WERI-Rb-1 (cell line): ENCODE results near the gene SLC25A18.
"Not testable (repeated sequence)": the region's sequence is repeated elsewhere in the genome, so short reads cannot be mapped to it uniquely, and the experiment has no call there.

Experiments
- DNase-seq: peaks from one replicate; pipeline ENCODE4 v3.0.0-alpha.2; 2020
- H3K27ac ChIP-seq: fragments of 250-450 bp; sonication (Bioruptor Pico); 2 replicates; pipeline ENCODE4 v1.5.1; 2020; ENCODE audit warnings: mild to moderate bottlenecking, moderate library complexity
- H3K27me3 ChIP-seq: fragments of 250-450 bp; sonication (Bioruptor Pico); 2 replicates; pipeline ENCODE4 v1.5.1; 2021; ENCODE audit warnings: mild to moderate bottlenecking, low read depth, moderate library complexity; ENCODE audit not compliant: insufficient read depth, severe bottlenecking
- H3K36me3 ChIP-seq: fragments of 250-450 bp; sonication (Bioruptor Pico); 2 replicates; pipeline ENCODE4 v1.5.1; 2020; ENCODE audit warnings: mild to moderate bottlenecking, moderate library complexity
- H3K4me3 ChIP-seq: 2 replicates; pipeline ENCODE4 v1.5.1; 2011; ENCODE audit warnings: low read depth, mild to moderate bottlenecking, control low read depth, low read length
- H3K9me3 ChIP-seq: fragments of 250-450 bp; sonication (Bioruptor Pico); 2 replicates; pipeline ENCODE4 v1.5.1; 2021; ENCODE audit warnings: mild to moderate bottlenecking, moderate library complexity; ENCODE audit not compliant: severe bottlenecking
- TF ChIP-seq, protein P1 (sequence below): IDR thresholded peaks from 2 replicates; pipeline ENCODE4 v1.5.1; 2011; ENCODE audit warnings: low read depth, mild to moderate bottlenecking, control low read depth, inconsistent platforms, low read length

SLC25A18 gene, protein sequence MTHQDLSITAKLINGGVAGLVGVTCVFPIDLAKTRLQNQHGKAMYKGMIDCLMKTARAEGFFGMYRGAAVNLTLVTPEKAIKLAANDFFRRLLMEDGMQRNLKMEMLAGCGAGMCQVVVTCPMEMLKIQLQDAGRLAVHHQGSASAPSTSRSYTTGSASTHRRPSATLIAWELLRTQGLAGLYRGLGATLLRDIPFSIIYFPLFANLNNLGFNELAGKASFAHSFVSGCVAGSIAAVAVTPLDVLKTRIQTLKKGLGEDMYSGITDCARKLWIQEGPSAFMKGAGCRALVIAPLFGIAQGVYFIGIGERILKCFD

DNA sequence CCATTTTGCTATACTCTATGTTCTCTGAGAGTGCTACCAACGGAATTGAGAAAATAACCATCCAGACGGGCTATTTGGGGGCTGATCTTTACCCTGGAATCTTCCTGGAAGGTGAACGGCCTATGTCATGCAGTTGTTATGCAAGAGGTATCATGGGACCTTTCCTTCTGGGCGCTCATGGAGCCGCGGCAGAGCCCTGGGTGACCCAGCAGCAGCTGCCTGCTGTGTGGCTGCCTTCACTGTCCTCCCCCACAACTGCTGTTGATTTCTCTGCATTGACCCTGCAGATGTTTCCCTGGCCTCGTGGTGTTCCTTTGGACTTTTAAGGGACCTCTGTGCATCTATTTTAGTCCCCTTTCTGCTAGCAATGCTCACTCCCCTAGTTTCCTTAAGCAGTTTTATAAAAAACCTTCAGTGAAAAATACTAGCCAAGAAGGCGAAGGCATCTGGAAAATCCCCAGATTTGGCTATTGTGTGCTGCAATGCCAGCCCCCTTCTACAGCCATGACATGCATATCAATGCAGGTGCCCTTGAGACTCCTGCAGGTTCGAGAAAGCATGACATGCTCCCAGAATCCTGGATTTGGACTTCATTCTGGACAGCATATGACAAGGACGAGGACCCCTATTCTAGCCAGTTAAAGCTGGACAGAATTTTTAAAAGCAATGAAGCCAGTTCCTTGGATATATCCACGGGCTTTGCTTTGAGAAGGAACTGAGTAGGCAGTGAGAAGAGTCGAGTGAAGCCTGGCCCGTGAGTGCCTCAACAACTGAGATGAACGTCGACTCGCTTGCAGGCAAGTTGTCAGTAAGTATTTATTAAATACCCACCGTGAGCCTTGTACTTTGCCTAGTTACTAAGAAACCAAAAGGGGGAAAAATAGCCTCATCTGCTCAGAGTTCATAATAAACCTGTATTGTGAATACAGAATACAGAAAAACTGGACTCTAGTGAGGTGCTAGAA, at the start of gene SLC25A18:
Gene SLC25A18 (plus strand): TSS at position 593 of the 965 bp plus-strand sequence. CDS start 16,447 bp downstream, outside the sequence.
- Histone ChIP-seq H3K27ac (no peak within 1 kb of the TSS), H3K27me3 (no peaks in the 10 kb centered on the region), H3K4me3 (peak within 1 kb of the TSS; percentile 0; the same call in 1 of the 2 replicates), H3K36me3 (no peaks in the 10 kb centered on the region), H3K9me3 (no peaks in the 10 kb centered on the region)
- TF ChIP-seq, protein P1, sequence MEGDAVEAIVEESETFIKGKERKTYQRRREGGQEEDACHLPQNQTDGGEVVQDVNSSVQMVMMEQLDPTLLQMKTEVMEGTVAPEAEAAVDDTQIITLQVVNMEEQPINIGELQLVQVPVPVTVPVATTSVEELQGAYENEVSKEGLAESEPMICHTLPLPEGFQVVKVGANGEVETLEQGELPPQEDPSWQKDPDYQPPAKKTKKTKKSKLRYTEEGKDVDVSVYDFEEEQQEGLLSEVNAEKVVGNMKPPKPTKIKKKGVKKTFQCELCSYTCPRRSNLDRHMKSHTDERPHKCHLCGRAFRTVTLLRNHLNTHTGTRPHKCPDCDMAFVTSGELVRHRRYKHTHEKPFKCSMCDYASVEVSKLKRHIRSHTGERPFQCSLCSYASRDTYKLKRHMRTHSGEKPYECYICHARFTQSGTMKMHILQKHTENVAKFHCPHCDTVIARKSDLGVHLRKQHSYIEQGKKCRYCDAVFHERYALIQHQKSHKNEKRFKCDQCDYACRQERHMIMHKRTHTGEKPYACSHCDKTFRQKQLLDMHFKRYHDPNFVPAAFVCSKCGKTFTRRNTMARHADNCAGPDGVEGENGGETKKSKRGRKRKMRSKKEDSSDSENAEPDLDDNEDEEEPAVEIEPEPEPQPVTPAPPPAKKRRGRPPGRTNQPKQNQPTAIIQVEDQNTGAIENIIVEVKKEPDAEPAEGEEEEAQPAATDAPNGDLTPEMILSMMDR: 0 out of 2 replicates have a peak, but pooled peaks have one; percentile 17
- DNase-seq: peak; percentile 42

DNA sequence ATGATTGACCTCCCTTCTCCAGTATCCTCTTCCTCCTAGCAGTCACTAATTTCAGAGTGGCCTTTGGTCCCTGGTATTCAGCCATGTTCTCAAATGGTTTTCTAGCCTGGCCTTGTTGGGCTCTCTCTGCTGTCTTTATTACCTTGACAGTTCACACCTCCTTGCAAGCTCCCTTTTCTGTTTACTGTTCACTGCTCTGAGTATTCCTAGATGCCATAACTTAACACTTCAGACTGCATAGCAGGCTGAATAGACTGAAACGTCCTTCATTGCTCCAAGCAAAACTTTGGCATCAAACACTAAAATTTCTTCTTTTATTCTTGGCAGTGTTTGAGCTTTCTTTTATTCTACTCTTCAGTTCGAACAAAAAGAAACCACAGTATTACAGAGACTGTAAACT, 49.7 kb upstream of the SLC25A18 start:
- Histone ChIP-seq H3K4me3 (no peak overlapping the region), H3K9me3 (no peaks in the 10 kb centered on the region), H3K27ac (no peak overlapping the region), H3K36me3 (no peaks in the 10 kb centered on the region), H3K27me3 (no peaks in the 10 kb centered on the region)
- no peak for DNase-seq
- TF ChIP-seq, protein P1: no peak

DNA sequence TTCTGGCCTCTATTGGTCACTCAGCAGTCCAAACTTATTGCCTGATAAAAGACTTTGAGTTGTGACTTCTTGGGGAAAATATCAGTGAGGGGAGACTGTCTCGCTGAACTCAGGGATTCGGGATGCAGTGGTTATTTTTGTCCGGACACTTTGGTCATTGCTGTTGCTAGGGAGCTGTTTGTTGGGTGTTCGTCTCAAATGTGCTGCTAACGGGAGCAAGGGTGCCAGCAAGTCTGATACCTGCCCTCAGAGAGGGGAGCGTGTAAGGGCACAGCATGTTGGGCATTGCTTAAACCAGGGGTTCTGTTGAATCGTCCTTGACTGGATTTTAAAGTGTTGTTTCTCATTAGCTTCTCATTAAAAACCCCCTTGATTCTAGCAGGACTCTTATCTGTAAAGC, 49.2 kb upstream of the SLC25A18 start:
- no peak overlapping the region for H3K4me3 ChIP-seq
- no peaks in the 10 kb centered on the region for H3K36me3 ChIP-seq
- no peak overlapping the region for H3K27ac ChIP-seq
- no peaks in the 10 kb centered on the region for H3K27me3 ChIP-seq
- no peaks in the 10 kb centered on the region for H3K9me3 ChIP-seq
- no peak for DNase-seq
- TF ChIP-seq, protein P1: no peak

DNA sequence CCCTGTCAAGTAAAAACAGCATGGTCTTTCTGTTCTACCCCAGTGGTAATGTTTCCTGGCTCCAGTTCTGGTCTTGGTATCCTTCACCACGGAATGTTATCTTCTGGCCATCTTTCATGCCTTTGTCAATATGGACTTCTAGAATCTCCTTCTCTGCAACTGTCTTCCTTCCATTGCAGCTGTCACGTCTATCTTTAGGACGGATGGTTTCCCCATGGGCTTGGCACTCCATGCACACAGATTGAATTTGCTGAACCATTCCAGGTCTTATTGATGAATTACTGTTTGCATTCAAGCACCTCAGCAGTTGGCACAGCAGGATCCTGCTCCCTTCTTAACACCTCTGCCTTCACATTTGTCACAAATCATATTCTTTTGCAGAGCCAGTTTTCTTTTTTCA, 44.9 kb upstream of the SLC25A18 start:
- H3K9me3 ChIP-seq: no peaks in the 10 kb centered on the region
- no peak overlapping the region for H3K27ac ChIP-seq
- H3K27me3 ChIP-seq: no peaks in the 10 kb centered on the region
- H3K4me3 ChIP-seq: no peak overlapping the region
- TF ChIP-seq, protein P1: no peak
- DNase-seq: no peak
- no peaks in the 10 kb centered on the region for H3K36me3 ChIP-seq

DNA sequence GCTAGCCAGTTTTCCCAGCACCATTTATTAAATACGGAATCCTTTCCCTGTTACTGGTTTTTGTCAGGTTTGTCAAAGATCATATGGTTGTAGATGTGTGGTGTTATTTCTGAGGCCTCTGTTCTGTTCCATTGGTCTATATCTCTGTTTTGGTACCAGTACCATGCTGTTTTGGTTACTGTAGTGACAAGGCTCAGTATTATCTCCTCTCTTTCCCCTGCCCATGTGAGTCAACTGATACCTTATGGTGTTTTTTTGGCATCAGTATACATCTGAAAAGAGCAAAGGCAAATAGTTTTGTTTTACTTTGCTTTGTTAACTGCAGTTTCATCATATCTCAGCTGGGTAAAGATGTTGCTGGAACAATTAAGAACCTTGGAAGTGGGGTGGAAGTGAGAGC, 41.3 kb upstream of the SLC25A18 start:
- H3K9me3 ChIP-seq, H3K27me3 ChIP-seq, DNase-seq, H3K36me3 ChIP-seq, H3K27ac ChIP-seq, H3K4me3 ChIP-seq: not testable (repeated sequence)

DNA sequence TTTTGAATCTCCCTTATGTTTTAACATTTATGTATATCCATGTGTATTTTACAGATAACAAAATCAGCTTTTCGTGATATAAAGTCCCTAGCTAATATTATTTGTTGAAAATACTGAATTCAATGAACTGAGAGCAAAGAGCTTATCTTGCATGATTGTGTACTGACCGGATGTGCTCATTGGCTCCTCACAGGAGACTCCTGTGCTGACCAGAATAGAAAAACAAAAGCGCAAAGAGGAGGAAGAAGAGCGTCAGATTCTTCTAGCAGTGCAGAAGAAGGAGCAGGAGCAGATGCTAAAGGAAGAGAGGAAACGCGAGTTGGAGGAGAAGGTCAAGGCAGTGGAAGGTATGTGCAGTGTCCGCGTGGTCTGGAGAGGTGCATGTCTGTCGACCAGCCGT, 39.4 kb upstream of the SLC25A18 start:
- Histone ChIP-seq H3K36me3 (no peaks in the 10 kb centered on the region), H3K27ac (no peak overlapping the region), H3K27me3 (no peaks in the 10 kb centered on the region)

More for the DNA sequence above, 39.4 kb upstream of the SLC25A18 start:
- TF ChIP-seq, protein P1: no peak
- Histone ChIP-seq H3K4me3 (no peak overlapping the region), H3K9me3 (no peaks in the 10 kb centered on the region)
- DNase-seq: no peak
